SU-DHL-6 (cell line): ENCODE results near the gene ERGIC2.

Experiments
- EZH2phosphoT487 ChIP-seq: fragments of 200-600 bp; sonication (generic), shearing (Covaris generic); conservative IDR thresholded peaks from 2 replicates; pipeline ENCODE4 v1.6.1; 2018; ENCODE audit warnings: mild to moderate bottlenecking, antibody characterized with exemption, low read length, moderate library complexity, mixed read lengths
- TF ChIP-seq, protein P1 (sequence below): fragments of 200-600 bp; sonication (generic); IDR thresholded peaks from one replicate; pipeline ENCODE4 v1.5.1; 2017; ENCODE audit warnings: antibody characterized with exemption, mild to moderate bottlenecking, low read length, moderate library complexity; ENCODE audit not compliant: insufficient read depth, poor library complexity, severe bottlenecking

DNA sequence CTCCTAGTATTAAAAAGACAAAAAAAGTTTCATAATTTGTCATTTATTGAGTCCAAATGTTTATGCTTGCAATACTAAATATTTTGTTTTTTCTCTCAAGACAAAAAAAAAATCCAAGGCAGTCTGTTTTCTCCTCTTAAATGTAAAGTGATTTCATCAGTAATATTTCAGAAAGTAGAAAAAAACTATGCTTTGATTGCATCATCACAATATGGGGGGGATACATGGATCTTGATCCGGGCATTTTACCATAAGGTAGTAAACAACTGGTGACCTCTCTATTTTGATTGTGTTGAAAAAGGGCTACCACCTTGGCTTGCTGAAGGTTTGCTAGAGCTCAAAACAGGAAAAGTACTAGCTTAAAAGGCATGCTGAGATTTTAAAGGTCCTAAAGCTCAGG, 43.6 kb downstream of the ERGIC2 start:
- TF ChIP-seq, protein P1, sequence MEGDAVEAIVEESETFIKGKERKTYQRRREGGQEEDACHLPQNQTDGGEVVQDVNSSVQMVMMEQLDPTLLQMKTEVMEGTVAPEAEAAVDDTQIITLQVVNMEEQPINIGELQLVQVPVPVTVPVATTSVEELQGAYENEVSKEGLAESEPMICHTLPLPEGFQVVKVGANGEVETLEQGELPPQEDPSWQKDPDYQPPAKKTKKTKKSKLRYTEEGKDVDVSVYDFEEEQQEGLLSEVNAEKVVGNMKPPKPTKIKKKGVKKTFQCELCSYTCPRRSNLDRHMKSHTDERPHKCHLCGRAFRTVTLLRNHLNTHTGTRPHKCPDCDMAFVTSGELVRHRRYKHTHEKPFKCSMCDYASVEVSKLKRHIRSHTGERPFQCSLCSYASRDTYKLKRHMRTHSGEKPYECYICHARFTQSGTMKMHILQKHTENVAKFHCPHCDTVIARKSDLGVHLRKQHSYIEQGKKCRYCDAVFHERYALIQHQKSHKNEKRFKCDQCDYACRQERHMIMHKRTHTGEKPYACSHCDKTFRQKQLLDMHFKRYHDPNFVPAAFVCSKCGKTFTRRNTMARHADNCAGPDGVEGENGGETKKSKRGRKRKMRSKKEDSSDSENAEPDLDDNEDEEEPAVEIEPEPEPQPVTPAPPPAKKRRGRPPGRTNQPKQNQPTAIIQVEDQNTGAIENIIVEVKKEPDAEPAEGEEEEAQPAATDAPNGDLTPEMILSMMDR = no peak
- no peak for TF ChIP-seq EZH2phosphoT487
